ENCODE data around the gene KPRP.

Gene KPRP

DNA sequence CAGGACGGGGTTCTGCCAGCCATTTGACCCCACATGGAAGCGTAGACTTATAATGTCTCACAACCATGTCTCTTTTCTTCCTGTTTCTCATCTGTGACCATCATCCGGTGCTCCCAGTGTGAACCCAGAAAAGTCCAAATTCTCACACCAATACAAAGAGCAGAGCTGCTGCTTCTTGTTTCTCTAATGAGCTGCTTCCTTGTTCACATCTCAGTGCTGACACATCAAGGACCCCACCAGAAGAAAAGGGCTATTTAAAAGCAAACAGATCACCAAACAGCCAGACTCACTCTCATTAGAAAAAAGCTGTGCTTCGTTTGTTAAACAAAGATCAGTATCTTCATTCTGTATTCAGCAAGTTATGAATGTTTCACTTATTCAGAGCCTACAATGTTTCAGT is 37.9 kb downstream of the KPRP start:
- Histone ChIP-seq H3K27me3 (peaks cover 13% of the 10 kb centered on the region), H3K9me3 (no peaks in the 10 kb centered on the region), H3K4me1 (ENCODE audit: control insufficient read depth in 1 of 2, insufficient read depth in 1 of 2, low read depth in 1 of 2, low read length in 1 of 2) (no peaks in the 10 kb centered on the region), H3K27ac (no peak overlapping the region), H3K36me3 (no peaks in the 10 kb centered on the region), H3K4me3 (ENCODE audit: low read depth in 1 of 2, low read length in 1 of 2) (no peak overlapping the region)
- TF ChIP-seq, protein P1, sequence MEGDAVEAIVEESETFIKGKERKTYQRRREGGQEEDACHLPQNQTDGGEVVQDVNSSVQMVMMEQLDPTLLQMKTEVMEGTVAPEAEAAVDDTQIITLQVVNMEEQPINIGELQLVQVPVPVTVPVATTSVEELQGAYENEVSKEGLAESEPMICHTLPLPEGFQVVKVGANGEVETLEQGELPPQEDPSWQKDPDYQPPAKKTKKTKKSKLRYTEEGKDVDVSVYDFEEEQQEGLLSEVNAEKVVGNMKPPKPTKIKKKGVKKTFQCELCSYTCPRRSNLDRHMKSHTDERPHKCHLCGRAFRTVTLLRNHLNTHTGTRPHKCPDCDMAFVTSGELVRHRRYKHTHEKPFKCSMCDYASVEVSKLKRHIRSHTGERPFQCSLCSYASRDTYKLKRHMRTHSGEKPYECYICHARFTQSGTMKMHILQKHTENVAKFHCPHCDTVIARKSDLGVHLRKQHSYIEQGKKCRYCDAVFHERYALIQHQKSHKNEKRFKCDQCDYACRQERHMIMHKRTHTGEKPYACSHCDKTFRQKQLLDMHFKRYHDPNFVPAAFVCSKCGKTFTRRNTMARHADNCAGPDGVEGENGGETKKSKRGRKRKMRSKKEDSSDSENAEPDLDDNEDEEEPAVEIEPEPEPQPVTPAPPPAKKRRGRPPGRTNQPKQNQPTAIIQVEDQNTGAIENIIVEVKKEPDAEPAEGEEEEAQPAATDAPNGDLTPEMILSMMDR (IDR thresholded peaks at IDR 0.05), result no peak

DNA sequence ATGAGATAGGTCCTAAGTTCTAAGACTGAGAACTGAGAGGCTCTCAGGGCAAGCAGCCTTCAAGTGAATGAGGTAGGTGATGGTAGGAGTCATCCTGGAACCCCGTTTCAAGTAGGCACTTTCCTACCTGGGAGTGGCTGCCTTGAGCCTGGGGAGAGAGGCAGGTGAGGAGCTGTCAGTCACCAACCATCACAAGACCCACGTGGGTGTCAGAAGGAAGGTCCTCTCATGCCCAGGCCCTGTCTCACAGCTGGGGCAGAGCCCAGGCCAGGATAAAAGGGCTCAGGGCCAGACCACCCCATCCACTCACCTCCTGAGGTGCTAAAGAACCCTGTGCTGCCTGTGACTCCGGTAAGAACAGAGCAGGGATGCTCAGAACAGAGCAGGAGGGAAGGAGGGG is 38.6 kb downstream of the KPRP start, which contains the start of gene LCE1D:
LCE1D (plus strand) TSS at position 301 of the 400 bp plus-strand sequence. CDS start 1,074 bp downstream, outside the sequence.
- no peaks in the 10 kb centered on the region for H3K4me1 ChIP-seq (ENCODE audit: control insufficient read depth in 1 of 2, insufficient read depth in 1 of 2, low read depth in 1 of 2, low read length in 1 of 2)
- H3K27me3 ChIP-seq, result peaks cover 14% of the 10 kb centered on the region
- H3K9me3 ChIP-seq, result no peaks in the 10 kb centered on the region
- H3K36me3 ChIP-seq, result no peaks in the 10 kb centered on the region
- H3K4me3 ChIP-seq (ENCODE audit: low read depth in 1 of 2, low read length in 1 of 2), result no peak within 1 kb of the TSS
- TF ChIP-seq, protein P1 (IDR thresholded peaks at IDR 0.05), result no peak
- H3K27ac ChIP-seq, result no peak within 1 kb of the TSS

DNA sequence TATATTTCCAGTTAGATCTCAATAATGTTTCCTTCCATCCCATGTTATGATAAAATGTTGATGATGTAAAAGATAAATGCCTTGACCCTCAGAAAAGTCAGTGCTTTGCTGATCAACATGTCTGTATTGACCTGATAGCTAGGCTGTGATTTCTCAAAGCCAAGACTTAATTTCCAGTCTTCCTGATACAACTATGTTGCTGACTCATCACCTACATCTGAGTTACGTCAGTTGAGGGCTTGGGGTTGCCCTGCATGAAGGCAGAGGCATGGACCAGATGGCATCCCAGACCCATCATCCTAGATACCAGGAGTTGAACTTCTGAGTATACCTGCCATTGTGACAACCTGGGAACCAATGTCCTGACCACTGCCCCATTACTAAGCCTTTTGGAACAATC is 43.5 kb downstream of the KPRP start:
- peaks cover 12% of the 10 kb centered on the region for H3K27me3 ChIP-seq
- H3K27ac ChIP-seq, result no peak overlapping the region
- H3K36me3 ChIP-seq, result no peaks in the 10 kb centered on the region
- H3K4me3 ChIP-seq (ENCODE audit: low read depth in 1 of 2, low read length in 1 of 2), result no peak overlapping the region
- TF ChIP-seq, protein P1 (IDR thresholded peaks at IDR 0.05), result no peak
- H3K4me1 ChIP-seq (ENCODE audit: control insufficient read depth in 1 of 2, insufficient read depth in 1 of 2, low read depth in 1 of 2, low read length in 1 of 2), result no peaks in the 10 kb centered on the region
- H3K9me3 ChIP-seq, result no peaks in the 10 kb centered on the region

DNA sequence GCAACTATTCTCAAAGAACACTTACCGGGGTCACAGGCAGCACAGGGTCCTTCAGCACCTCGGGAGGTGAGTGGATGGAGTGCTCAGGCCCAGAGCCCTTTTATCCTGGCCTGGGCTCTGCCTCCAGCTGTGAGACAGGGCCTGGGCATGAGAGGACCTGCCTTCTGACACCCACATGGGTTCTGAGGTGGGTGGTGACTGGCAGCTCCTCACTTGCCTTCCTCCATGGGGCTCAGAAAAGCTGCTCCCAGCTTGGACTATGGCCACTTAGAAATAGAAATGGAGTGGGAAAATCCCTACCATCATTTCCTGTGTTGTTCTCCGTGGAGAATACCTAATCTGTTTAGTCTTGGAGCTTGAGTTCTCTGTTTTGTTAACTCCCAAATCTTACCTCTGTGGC is 48.8 kb downstream of the KPRP start, which contains the start of gene LCE1C:
LCE1C (minus strand) TSS at position 76 of the 400 bp plus-strand sequence. CDS start 1,173 bp downstream, outside the sequence.
- H3K4me1 ChIP-seq (ENCODE audit: control insufficient read depth in 1 of 2, insufficient read depth in 1 of 2, low read depth in 1 of 2, low read length in 1 of 2), result no peaks in the 10 kb centered on the region
- H3K27ac ChIP-seq, result no peak within 1 kb of the TSS
- peaks cover 15% of the 10 kb centered on the region for H3K27me3 ChIP-seq
- H3K36me3 ChIP-seq, result no peaks in the 10 kb centered on the region
- no peak within 1 kb of the TSS for H3K4me3 ChIP-seq (ENCODE audit: low read depth in 1 of 2, low read length in 1 of 2)
- TF ChIP-seq, protein P1 (IDR thresholded peaks at IDR 0.05), result no peak
- H3K9me3 ChIP-seq, result no peaks in the 10 kb centered on the region

DNA sequence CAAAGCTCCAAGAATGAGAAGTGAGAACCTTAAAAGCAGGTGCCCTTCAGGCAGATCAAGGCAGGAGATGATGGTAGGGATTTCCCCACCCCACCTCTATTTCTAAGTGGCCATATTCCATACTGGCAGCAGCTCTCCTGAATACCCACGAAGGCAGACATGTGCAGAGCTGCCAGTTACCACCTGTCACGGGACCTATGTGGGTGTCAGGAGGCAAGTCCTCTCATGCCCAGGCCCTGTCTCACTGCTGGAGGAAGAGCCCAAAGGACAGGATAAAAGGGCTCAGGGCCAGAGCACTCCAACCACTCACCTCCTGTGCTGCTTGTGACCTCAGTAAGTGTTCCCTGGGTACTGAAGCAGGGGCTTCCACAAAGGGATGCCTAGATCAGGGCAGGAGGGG is 53.2 kb downstream of the KPRP start:
- H3K27me3 ChIP-seq, result peaks cover 15% of the 10 kb centered on the region
- no peaks in the 10 kb centered on the region for H3K36me3 ChIP-seq
- H3K4me1 ChIP-seq (ENCODE audit: control insufficient read depth in 1 of 2, insufficient read depth in 1 of 2, low read depth in 1 of 2, low read length in 1 of 2), result no peaks in the 10 kb centered on the region
- TF ChIP-seq, protein P1 (IDR thresholded peaks at IDR 0.05), result no peak
- no peaks in the 10 kb centered on the region for H3K9me3 ChIP-seq
- H3K27ac ChIP-seq, result no peak overlapping the region
- H3K4me3 ChIP-seq (ENCODE audit: low read depth in 1 of 2, low read length in 1 of 2), result no peak overlapping the region
